ENCODE data around the gene ABLIM1.

Gene ABLIM1

GRCh38 chr10:114513381-114513792 is 144.7 kb downstream of the ABLIM1 start:
- FAIRE-seq, result no peak

GRCh38 chr10:114511881-114512280 is 146.2 kb downstream of the ABLIM1 start:
- FAIRE-seq, result no peak

- no peak for FAIRE-seq
Measured at GRCh38 chr10:114508376-114508775, 149.7 kb downstream of the ABLIM1 start.

- FAIRE-seq, result no peak
Measured at GRCh38 chr10:114507449-114507848, 150.6 kb downstream of the ABLIM1 start.

- no peak for FAIRE-seq
Measured at GRCh38 chr10:114506871-114507385, 151.1 kb downstream of the ABLIM1 start.

- FAIRE-seq, result no peak
Measured at GRCh38 chr10:114504769-114505579, 153.1 kb downstream of the ABLIM1 start.

- no peak for FAIRE-seq
Measured at GRCh38 chr10:114502074-114502473, 156.0 kb downstream of the ABLIM1 start.

- no peak for FAIRE-seq
Measured at GRCh38 chr10:114501650-114502049, 156.4 kb downstream of the ABLIM1 start.

GRCh38 chr10:114500643-114501042 is 157.4 kb downstream of the ABLIM1 start:
- FAIRE-seq, result no peak

- FAIRE-seq, result no peak
Measured at GRCh38 chr10:114499630-114500190, 158.4 kb downstream of the ABLIM1 start.

GRCh38 chr10:114499116-114499515 is 159.0 kb downstream of the ABLIM1 start:
- FAIRE-seq, result no peak

- no peak for FAIRE-seq
Measured at GRCh38 chr10:114498413-114499111, 159.5 kb downstream of the ABLIM1 start.

GRCh38 chr10:114495303-114495702 is 162.8 kb downstream of the ABLIM1 start:
- FAIRE-seq, result no peak

- no peak for FAIRE-seq
Measured at GRCh38 chr10:114492351-114493037, 165.6 kb downstream of the ABLIM1 start.

- no peak for FAIRE-seq
Measured at GRCh38 chr10:114491933-114492332, 166.1 kb downstream of the ABLIM1 start.

GRCh38 chr10:114491419-114491818 is 166.7 kb downstream of the ABLIM1 start:
- no peak for FAIRE-seq

- no peak for FAIRE-seq
Measured at GRCh38 chr10:114489521-114490310, 168.4 kb downstream of the ABLIM1 start.

- FAIRE-seq, result no peak
Measured at GRCh38 chr10:114487815-114488536, 170.1 kb downstream of the ABLIM1 start.

GRCh38 chr10:114486938-114487814 is 170.9 kb downstream of the ABLIM1 start:
- FAIRE-seq, result no peak

- no peak for FAIRE-seq
Measured at GRCh38 chr10:114485696-114486400, 172.2 kb downstream of the ABLIM1 start.

All from A204.1 (cell line).